IPS-20b (cell line): ENCODE data around the gene EFS.
"Not testable (repeated sequence)": the region's sequence is repeated elsewhere in the genome, so short reads cannot be mapped to it uniquely, and the experiment has no call there.

Experiments used
- H3K27ac ChIP-seq: one replicate; pipeline ENCODE4 v1.5.1; 2013; ENCODE audit warnings: low read length
- H3K27me3 ChIP-seq: 2 replicates; pipeline ENCODE4 v1.6.1; 2013; ENCODE audit warnings: mild to moderate bottlenecking, low read length, inconsistent platforms; ENCODE audit not compliant: insufficient read depth
- H3K36me3 ChIP-seq: 2 replicates; pipeline ENCODE4 v1.6.1; 2013; ENCODE audit warnings: low read depth, mild to moderate bottlenecking, inconsistent platforms, low read length, moderate library complexity; ENCODE audit not compliant: insufficient read depth
- H3K4me1 ChIP-seq: 2 replicates; pipeline ENCODE4 v1.6.1; 2013; ENCODE audit warnings: mild to moderate bottlenecking, control low read depth, inconsistent platforms, low read length, moderate library complexity; ENCODE audit not compliant: insufficient read depth
- H3K4me3 ChIP-seq: 2 replicates; pipeline ENCODE4 v1.5.1; 2013; ENCODE audit warnings: mild to moderate bottlenecking, low read length, inconsistent platforms
- H3K9ac ChIP-seq: 2 replicates; pipeline ENCODE4 v1.6.1; 2013; ENCODE audit warnings: low read depth, mild to moderate bottlenecking, inconsistent platforms, low read length, moderate library complexity
- H3K9me3 ChIP-seq: 2 replicates; pipeline ENCODE4 v1.6.1; 2013; ENCODE audit warnings: mild to moderate bottlenecking, low read depth, low read length, inconsistent platforms; ENCODE audit not compliant: insufficient read depth

EFS gene

DNA sequence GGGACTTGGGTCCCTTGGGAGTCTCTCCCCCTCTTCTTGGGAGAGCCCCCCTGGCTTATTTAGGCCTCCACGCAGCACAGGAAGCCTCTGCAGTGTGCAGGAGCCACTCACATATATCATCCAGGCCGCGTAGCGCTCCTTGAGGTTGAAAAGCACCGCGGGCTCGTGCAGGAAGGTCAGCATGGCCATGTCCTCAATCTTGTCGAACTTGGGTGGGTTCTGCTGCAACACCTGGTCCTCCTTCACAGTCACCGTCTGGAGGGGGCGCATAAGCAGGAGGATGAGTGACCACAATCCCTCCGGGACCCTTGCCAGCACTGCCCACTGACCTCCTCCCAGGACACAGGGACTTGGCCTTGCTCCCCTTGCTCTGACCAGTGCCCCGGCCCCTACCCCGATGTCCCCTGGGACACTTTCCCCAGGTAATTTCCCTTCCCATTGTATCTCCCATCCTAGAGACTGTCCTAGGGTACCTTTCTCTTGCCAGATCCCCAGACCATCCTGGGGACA, 40.6 kb upstream of the EFS start:
- H3K27me3 ChIP-seq: peaks cover 37% of the 10 kb centered on the region; the same call in 1 of the 2 replicates
- no peaks in the 10 kb centered on the region for H3K9me3 ChIP-seq
- no peaks in the 10 kb centered on the region for H3K4me1 ChIP-seq
- H3K36me3 ChIP-seq: no peaks in the 10 kb centered on the region
- no peak overlapping the region for H3K4me3 ChIP-seq
- H3K27ac ChIP-seq: no peak overlapping the region
- no peak overlapping the region for H3K9ac ChIP-seq

DNA sequence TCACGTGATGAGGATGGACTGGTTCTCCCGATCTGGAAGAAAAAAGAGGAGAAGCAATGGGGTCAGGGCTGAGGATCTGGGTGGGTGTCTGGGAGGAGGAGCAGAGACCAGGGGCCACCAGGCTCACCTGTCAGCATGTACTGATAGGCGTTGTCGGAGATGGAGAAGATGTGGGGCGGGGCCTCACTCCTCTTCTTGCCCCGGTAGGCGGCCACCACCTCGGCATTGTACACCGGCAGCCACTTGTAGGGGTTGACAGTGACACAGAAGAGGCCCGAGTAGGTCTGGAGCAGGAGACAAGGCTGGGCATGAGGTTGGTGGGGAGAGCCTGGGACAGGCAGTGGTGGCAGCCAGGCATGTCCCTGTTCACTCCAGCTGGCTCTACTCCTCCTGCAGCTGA, 40.1 kb upstream of the EFS start:
- no peak overlapping the region for H3K4me3 ChIP-seq
- no peaks in the 10 kb centered on the region for H3K9me3 ChIP-seq
- H3K4me1 ChIP-seq: no peaks in the 10 kb centered on the region
- peaks cover 37% of the 10 kb centered on the region; the same call in 1 of the 2 replicates for H3K27me3 ChIP-seq
- no peak overlapping the region for H3K9ac ChIP-seq
- no peaks in the 10 kb centered on the region for H3K36me3 ChIP-seq
- H3K27ac ChIP-seq: no peak overlapping the region

DNA sequence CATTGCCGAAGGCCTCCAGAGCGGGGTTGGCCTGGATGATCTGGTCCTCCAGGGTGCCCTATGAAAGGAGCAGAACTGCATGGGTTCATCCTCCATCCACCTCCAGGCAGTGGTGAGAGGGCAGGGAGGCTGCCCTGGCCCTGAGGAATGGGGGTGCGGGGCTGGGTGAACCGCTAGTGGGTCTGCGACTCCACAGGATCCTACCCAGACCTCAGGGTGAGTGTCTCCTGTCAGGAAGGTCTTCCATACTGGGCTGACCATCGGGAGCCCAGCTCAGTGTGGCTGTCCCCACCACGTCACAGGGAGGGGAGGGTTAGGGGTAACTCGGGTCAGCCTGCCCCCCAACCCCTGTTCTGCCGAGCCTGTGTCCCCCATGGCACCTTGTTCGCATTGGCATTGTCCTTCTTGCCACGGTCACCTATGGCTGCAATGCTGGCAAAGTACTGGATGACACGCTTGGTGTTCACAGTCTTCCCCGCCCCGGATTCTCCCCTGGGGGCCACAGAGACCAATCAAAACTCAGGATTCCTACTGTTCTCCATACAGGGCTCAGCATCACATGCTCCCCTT, 39.4 kb upstream of the EFS start:
- Histone ChIP-seq H3K9ac (no peak overlapping the region), H3K9me3 (no peaks in the 10 kb centered on the region), H3K4me1 (no peaks in the 10 kb centered on the region), H3K36me3 (no peaks in the 10 kb centered on the region), H3K27ac (no peak overlapping the region), H3K27me3 (peaks cover 37% of the 10 kb centered on the region; the same call in 1 of the 2 replicates), H3K4me3 (no peak overlapping the region)

DNA sequence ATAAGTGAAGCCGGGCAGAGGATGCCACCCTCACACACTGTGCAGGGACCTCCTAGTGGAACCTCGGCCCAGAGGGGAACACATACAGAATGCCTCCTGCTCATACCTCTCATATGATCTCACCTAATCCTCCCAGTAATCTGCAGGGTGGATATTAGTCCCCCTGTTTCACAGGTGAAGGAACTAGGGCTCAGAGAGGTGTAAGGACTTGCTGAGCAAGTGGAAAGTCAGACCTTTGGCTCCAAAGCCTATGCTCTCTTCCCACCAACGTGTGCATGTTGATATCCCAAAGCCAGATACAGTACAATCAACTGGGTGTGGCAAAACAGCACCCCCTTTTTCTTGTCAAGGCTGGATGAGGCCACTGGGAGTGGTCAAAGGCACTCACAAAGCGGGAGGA, 38.9 kb upstream of the EFS start:
- no peaks in the 10 kb centered on the region for H3K36me3 ChIP-seq
- H3K9me3 ChIP-seq: no peaks in the 10 kb centered on the region
- H3K4me3 ChIP-seq: no peak overlapping the region
- H3K9ac ChIP-seq: no peak overlapping the region
- H3K27me3 ChIP-seq: peaks cover 37% of the 10 kb centered on the region; the same call in 1 of the 2 replicates
- no peak overlapping the region for H3K27ac ChIP-seq
- H3K4me1 ChIP-seq: no peaks in the 10 kb centered on the region

DNA sequence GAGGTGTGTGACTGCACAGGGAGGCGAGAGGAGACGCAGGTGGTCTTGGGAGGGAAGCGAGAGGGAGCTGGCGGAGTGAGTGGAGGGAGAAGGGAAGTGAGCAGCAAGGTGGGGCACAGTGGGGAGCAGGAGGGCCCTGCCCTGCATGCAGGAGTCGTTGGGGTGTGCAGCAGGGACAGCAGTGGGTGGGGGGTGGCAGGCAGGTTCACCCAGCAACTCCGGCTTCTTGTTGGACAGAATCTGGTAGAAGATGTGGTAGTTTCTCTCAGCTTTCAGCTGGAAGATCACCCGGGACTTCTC, 38.1 kb upstream of the EFS start:
- peaks cover 37% of the 10 kb centered on the region; the same call in 1 of the 2 replicates for H3K27me3 ChIP-seq

DNA sequence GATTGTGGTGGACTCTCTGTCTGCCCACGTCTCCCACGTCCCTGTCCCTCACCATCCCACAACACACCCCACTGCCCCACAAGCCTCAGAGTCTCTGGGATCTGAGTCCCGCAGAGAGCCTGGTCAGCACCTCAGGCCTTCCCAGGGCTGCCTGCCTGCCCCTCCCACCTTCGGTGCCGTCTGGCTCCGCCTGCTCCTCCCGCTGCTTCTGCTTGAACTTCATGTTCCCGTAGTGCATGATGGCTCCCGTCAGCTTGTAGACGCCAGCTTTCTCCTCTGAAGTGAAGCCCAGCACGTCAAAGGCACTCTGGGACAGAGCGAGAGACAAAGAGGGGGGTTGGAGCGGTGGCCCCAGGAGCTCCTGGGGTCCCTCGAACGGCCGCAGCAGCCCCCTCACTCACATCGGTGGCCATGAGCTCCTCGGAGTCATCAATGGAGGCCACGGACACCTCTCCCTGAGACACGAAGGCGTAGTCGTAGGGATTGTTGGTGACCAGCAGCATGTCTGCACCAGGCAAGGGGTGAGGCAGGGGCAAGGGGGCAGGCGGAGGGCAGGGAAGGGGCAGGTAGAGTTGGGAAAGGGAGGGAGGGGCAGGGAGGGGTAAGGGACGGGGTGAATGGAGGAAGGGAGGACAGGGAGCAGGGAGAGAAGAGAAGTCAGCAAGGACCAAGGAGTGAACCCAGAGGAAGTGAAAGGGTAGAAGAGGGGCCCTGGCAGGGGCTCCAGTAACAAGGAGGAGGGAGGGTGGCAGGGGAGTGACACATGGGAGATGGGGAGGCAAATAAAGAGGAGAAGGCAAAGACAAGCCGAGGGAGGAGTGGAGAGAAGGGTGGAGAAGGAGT, 37.5 kb upstream of the EFS start:
- H3K36me3 ChIP-seq: no peaks in the 10 kb centered on the region
- H3K4me3 ChIP-seq: no peak overlapping the region
- H3K9ac ChIP-seq: no peak overlapping the region
- H3K27me3 ChIP-seq: peaks cover 33% of the 10 kb centered on the region; the same call in 1 of the 2 replicates
- no peak overlapping the region for H3K27ac ChIP-seq
- no peaks in the 10 kb centered on the region for H3K9me3 ChIP-seq
- no peaks in the 10 kb centered on the region for H3K4me1 ChIP-seq

More for the DNA sequence above, 38.1 kb upstream of the EFS start:
- Histone ChIP-seq H3K9me3 (no peaks in the 10 kb centered on the region), H3K4me1 (no peaks in the 10 kb centered on the region), H3K4me3 (no peak overlapping the region), H3K36me3 (no peaks in the 10 kb centered on the region), H3K27ac (no peak overlapping the region), H3K9ac (no peak overlapping the region)

DNA sequence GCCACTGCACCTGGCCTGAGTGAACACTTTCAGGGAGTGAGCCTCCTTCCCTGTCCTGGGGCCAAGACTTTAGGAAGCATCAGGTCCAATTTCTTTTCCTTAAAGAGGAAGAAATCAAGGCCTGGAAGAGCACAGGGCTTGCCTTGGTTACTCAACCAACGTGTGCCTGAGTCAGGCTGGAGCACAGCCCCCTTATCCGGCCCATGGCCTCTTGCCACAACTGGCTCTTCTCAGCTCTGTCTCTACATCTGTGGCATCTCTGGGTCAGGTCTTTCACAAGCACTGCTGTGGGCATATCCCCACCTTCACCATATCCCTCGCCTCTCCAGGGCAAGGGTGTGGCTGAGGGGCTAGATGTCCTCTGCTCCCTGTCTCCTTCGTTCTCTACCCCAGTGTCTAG, 36.3 kb upstream of the EFS start:
- no peak overlapping the region for H3K27ac ChIP-seq
- no peaks in the 10 kb centered on the region for H3K4me1 ChIP-seq
- H3K27me3 ChIP-seq: peaks cover 28% of the 10 kb centered on the region; the same call in 1 of the 2 replicates
- no peaks in the 10 kb centered on the region for H3K36me3 ChIP-seq
- no peak overlapping the region for H3K4me3 ChIP-seq
- H3K9me3 ChIP-seq: no peaks in the 10 kb centered on the region
- no peak overlapping the region for H3K9ac ChIP-seq

DNA sequence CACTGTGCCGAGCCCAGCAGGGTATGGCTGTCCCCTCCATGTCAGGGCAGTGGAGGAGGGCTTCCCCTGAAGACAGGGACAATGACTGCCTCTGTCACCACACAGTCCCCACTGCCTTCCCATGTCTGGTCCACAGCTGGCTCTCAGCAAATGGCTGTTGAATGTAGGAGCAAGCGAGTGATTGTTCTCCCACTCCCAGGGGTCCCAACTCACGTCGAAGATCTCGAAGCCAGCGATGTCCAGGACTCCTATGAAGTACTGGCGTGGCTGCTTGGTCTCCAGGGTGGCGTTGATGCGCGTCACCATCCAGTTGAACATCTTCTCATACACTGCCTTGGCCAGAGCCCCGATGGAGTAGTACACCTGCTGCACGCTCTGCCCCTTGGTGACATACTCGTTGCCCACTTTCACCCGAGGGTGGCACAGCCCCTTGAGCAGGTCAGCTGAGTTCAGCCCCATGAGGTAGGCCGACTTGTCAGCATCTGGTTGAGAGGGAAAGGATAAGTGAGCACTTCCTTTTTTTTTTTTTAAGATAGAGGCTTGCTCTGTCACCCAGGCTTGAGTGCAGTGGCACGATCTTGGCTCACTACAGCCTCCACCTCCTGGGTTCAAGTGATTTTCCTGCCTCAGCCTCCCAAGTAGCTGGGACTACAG, 35.7 kb upstream of the EFS start:
- H3K9ac ChIP-seq, H3K4me3 ChIP-seq, H3K36me3 ChIP-seq, H3K9me3 ChIP-seq, H3K27ac ChIP-seq, H3K4me1 ChIP-seq: not testable (repeated sequence)
- peaks cover 28% of the 10 kb centered on the region; the same call in 1 of the 2 replicates for H3K27me3 ChIP-seq

DNA sequence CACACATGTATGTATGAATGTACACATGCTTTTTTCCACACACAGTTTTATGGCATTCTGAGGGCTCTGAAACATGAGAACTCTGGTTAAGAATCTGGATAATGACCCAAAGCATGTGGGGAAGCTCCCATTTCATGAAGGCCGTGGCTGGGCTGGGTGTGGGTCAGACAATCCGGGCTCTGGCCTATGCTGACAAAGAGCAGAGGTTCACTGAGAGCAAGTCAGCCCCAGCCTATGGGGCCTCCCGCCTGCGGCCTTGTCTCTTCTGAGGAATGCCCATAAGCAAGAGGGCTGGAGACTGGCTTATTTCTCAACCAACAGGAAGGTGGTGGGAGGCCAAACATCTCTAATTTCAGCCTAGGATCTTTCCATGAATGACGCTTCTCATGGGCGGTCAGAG, 34.6 kb upstream of the EFS start:
- H3K36me3 ChIP-seq: no peaks in the 10 kb centered on the region
- H3K9ac ChIP-seq: no peak overlapping the region
- H3K4me3 ChIP-seq: no peak overlapping the region
- no peaks in the 10 kb centered on the region for H3K9me3 ChIP-seq
- peaks cover 28% of the 10 kb centered on the region; the same call in 1 of the 2 replicates for H3K27me3 ChIP-seq
- H3K27ac ChIP-seq: no peak overlapping the region
- H3K4me1 ChIP-seq: no peaks in the 10 kb centered on the region

DNA sequence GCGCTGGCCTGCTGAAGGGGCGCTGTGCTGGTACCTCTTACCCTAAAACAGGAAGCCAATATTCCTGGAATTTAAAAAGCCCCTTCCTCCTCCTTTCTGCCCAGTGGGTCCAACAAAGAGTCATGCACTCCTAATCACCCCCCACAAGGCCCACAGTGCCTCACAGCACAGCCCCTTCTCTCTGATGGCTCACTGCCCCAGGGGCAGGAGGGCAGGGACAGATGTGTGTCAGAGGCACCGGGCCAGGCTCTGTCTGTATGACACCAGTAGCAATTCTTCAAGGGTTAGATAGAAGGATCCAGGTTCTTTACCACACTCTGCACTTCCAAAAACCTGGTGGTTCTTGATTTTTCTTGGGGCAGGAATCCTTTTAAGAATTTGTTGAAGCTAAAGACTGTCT, 34.2 kb upstream of the EFS start:
- no peaks in the 10 kb centered on the region for H3K9me3 ChIP-seq
- peaks cover 26% of the 10 kb centered on the region; the same call in 1 of the 2 replicates for H3K27me3 ChIP-seq
- no peak overlapping the region for H3K9ac ChIP-seq
- no peaks in the 10 kb centered on the region for H3K36me3 ChIP-seq
- H3K27ac ChIP-seq: no peak overlapping the region
- no peak overlapping the region for H3K4me3 ChIP-seq
- no peaks in the 10 kb centered on the region for H3K4me1 ChIP-seq

DNA sequence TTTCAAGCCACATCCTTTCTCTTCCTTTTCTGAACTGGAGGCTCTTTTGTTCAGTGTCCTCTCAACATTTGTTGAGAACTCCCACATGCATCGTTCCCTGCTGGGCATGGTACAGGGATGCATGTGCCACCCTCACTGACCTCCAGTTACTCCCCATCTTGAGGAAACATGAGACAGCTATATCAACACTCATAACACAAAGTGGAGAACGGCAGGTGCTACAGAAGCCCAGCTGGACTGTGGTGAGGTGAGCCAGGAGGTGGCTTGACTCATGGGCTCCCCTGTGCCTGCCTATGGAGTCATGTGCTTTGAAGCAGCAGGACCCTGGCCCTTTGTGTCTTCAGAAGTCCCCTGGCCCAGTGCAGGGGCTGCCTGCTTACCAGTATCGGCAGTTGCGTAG, 33.4 kb upstream of the EFS start:
- H3K9me3 ChIP-seq: no peaks in the 10 kb centered on the region
- no peak overlapping the region for H3K9ac ChIP-seq
- no peaks in the 10 kb centered on the region for H3K36me3 ChIP-seq
- peaks cover 18% of the 10 kb centered on the region; the same call in 1 of the 2 replicates for H3K27me3 ChIP-seq
- H3K4me3 ChIP-seq: no peak overlapping the region
- H3K27ac ChIP-seq: no peak overlapping the region
- H3K4me1 ChIP-seq: no peaks in the 10 kb centered on the region
